ENCODE measurements around the gene CHRNA7. TPM values are rescaled to one million over a fixed set of nuclear protein-coding genes. Genes with fewer than 3 reads are reported as not detected.
"Not testable (repeated sequence)": the region's sequence is repeated elsewhere in the genome, so short reads cannot be mapped to it uniquely, and the experiment has no call there.

Gene CHRNA7
- total RNA-seq, 1 donor from 2014 or later, result 8.3 TPM

GRCh38 chr15:32193780-32194179 is 163.5 kb downstream of the CHRNA7 start:
- DNase-seq (ENCODE audit: low spot score), result not testable (repeated sequence)

GRCh38 chr15:32196206-32196605 is 165.9 kb downstream of the CHRNA7 start:
- DNase-seq (ENCODE audit: low spot score), result not testable (repeated sequence)

GRCh38 chr15:32198938-32199337 is 168.6 kb downstream of the CHRNA7 start:
- DNase-seq (ENCODE audit: low spot score), result not testable (repeated sequence)

GRCh38 chr15:32209081-32209480 is 178.8 kb downstream of the CHRNA7 start:
- not testable (repeated sequence) for DNase-seq (ENCODE audit: low spot score)

DNA sequence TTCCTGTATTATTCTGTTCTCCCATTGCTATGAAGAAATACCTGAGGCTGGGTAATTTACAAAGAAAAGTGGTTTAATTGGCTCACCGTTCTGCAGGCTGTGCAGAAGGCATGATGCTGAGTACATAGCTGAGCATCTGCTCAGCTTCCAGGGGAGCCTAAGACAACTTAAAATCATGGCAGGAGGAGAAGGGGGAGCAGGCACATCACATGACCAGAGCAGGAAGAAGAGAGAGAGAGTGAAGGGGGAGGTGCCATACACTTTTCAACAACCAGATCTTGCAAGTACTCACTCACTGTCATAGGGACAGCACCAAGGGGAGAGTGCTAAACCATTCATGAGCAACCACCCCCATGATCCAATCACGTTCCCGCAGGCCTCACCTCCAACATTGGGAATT is 188.4 kb downstream of the CHRNA7 start:
- no peak for DNase-seq (ENCODE audit: low spot score)

Other genes with a start within 250 kb of the CHRNA7 start
- gene OTUD7A, start 159.8 kb upstream of the CHRNA7 start, total RNA-seq, result 2.4 TPM

Measured in ureter (tissue), 1 donor.